ENCODE data around the gene PAM. TPM values are rescaled to one million over a fixed set of nuclear protein-coding genes. Genes with fewer than 3 reads are reported as not detected.
"Not testable (repeated sequence)": the region's sequence is repeated elsewhere in the genome, so short reads cannot be mapped to it uniquely, and the experiment has no call there.

PAM gene
- total RNA-seq, 1 donor from 2014 or later: 227 TPM

DNA sequence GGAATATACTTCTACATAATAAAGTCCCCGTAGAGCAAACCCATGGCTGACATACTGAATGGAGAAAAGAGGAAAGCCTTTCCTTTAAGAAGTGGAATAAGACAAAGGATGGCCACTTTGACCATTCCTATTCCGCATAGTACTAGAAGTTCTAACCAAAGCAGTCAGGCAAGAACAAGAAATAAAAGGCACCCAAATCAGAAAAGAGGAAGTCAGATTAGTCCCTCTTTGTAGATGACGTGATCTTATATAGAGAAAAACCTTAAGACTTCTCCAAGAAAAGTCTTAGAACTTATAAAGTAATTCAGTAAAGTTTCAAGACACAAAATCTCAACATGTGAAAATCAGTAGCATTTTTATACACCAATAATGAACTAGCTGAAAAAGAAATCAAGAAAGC is 231.0 kb downstream of the PAM start:
- DNase-seq: no peak
- H3K27me3 ChIP-seq: no peaks in the 10 kb centered on the region
- no peak overlapping the region for H3K27ac ChIP-seq
- no peak overlapping the region for H3K4me3 ChIP-seq
- no peaks in the 10 kb centered on the region for H3K36me3 ChIP-seq
- no peak for ATAC-seq
- TF ChIP-seq, protein P1, sequence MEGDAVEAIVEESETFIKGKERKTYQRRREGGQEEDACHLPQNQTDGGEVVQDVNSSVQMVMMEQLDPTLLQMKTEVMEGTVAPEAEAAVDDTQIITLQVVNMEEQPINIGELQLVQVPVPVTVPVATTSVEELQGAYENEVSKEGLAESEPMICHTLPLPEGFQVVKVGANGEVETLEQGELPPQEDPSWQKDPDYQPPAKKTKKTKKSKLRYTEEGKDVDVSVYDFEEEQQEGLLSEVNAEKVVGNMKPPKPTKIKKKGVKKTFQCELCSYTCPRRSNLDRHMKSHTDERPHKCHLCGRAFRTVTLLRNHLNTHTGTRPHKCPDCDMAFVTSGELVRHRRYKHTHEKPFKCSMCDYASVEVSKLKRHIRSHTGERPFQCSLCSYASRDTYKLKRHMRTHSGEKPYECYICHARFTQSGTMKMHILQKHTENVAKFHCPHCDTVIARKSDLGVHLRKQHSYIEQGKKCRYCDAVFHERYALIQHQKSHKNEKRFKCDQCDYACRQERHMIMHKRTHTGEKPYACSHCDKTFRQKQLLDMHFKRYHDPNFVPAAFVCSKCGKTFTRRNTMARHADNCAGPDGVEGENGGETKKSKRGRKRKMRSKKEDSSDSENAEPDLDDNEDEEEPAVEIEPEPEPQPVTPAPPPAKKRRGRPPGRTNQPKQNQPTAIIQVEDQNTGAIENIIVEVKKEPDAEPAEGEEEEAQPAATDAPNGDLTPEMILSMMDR (IDR thresholded peaks at IDR 0.05): no peak
- no peaks in the 10 kb centered on the region for H3K4me1 ChIP-seq
- no peaks in the 10 kb centered on the region for H3K9me3 ChIP-seq
- intact Hi-C loops (cut with DNase I): no loop called here

DNA sequence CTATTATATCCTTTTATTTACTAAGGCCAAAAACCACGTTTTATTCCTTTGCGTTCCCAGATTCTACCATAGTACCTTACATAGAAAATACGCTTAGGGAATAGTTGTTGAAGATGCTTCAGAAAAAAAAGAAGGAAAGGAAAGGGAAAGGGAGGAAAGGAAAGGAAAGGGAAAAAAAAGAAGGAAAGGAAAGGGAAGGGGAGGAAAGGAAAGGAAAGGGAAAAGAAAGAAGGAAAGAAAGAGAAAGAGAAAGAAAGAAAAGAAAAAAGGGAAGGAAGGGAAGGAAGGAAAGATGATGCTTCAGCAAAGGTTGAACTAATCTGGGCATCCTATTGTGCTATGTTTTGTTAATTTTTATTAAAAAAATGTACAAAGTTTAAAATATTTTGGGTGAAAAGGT is 233.4 kb downstream of the PAM start:
- no peaks in the 10 kb centered on the region for H3K9me3 ChIP-seq
- no peak for ATAC-seq
- H3K4me1 ChIP-seq: no peaks in the 10 kb centered on the region
- no peak for DNase-seq
- no peak overlapping the region for H3K27ac ChIP-seq
- TF ChIP-seq, protein P1 (IDR thresholded peaks at IDR 0.05): no peak
- no peaks in the 10 kb centered on the region for H3K27me3 ChIP-seq
- intact Hi-C loops (cut with DNase I): no loop called here
- H3K36me3 ChIP-seq: no peaks in the 10 kb centered on the region
- H3K4me3 ChIP-seq: no peak overlapping the region

DNA sequence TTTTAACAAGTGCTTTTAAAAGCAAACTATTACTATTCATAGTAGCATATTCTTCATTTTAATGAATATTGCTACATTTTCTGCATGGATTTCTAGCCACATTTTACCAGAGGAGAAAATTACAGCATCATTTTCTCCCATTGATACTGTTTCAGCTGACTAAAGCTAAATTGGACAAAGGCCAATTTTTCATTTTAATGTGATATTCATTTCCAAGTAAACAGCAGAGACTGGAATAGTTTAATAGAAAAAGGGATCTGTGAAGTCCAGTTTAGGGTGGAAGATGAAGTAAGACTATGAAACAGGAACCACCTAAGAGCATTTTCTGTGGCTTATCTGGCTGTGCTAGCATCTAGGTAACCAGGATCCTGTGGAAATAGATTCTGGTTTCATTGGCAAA is 236.7 kb downstream of the PAM start:
- H3K27ac ChIP-seq: no peak overlapping the region
- intact Hi-C loops (cut with DNase I): no loop called here
- H3K4me1 ChIP-seq: no peaks in the 10 kb centered on the region
- no peaks in the 10 kb centered on the region for H3K27me3 ChIP-seq
- no peaks in the 10 kb centered on the region for H3K9me3 ChIP-seq
- no peaks in the 10 kb centered on the region for H3K36me3 ChIP-seq
- ATAC-seq (no peak), DNase-seq (no peak)
- TF ChIP-seq, protein P1 (IDR thresholded peaks at IDR 0.05): no peak
- no peak overlapping the region for H3K4me3 ChIP-seq

DNA sequence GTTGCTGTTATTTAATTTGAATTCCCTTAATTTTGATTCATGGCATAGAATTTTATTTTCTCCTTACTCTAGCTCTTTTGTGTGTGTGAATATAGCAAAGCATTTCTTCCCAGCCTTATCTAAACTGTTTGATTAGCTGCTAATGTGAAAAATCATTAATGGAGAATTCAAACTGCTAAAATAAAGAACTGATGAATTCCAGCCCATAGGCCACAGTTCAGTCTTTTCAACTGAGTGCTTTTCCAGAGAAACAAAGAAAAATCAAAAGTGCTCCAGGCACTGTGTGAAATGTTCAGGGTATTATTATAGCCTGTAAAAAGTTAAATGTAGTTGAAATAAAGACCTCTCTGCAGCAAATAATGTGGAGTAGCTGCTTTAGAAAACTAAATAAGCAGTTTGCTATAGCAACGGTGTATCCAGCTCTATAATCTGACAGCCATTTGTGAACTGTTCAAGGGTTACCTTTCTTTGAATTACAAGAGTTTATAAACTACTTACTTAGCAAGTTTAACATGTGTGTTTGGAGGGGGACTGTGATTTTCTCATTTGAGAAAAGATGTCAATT is 241.0 kb downstream of the PAM start:
- Histone ChIP-seq H3K9me3 (no peaks in the 10 kb centered on the region), H3K4me3 (no peak overlapping the region), H3K27ac (no peak overlapping the region), H3K27me3 (no peaks in the 10 kb centered on the region), H3K4me1 (no peaks in the 10 kb centered on the region), H3K36me3 (no peaks in the 10 kb centered on the region)
- no peak for ATAC-seq
- intact Hi-C loops (cut with DNase I): no loop called here
- DNase-seq: no peak
- TF ChIP-seq, protein P1 (IDR thresholded peaks at IDR 0.05): no peak

DNA sequence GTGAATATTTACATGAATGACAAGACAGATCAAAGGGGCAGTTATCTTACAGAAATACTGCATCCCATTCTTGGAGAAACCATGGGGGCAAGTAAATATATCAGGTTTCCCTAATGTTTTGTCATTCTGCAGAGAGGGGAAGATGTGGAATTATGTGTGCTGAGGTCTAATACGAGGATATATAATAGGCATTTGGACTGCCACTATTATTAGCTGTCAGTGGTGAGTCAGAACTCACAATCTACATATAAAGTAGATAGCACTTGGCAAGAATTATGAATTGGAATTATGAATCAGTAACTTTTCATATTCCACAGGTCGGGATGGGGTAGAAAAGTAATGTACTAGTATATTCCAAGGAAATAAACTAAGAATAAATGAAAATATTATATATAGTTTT is 243.1 kb downstream of the PAM start:
- H3K4me1 ChIP-seq: no peaks in the 10 kb centered on the region
- H3K9me3 ChIP-seq: no peaks in the 10 kb centered on the region
- H3K36me3 ChIP-seq: no peaks in the 10 kb centered on the region
- no peaks in the 10 kb centered on the region for H3K27me3 ChIP-seq
- no peak overlapping the region for H3K27ac ChIP-seq
- H3K4me3 ChIP-seq: no peak overlapping the region
- DNase-seq (no peak), ATAC-seq (no peak)
- intact Hi-C loops (cut with DNase I): no loop called here
- TF ChIP-seq, protein P1 (IDR thresholded peaks at IDR 0.05): no peak

DNA sequence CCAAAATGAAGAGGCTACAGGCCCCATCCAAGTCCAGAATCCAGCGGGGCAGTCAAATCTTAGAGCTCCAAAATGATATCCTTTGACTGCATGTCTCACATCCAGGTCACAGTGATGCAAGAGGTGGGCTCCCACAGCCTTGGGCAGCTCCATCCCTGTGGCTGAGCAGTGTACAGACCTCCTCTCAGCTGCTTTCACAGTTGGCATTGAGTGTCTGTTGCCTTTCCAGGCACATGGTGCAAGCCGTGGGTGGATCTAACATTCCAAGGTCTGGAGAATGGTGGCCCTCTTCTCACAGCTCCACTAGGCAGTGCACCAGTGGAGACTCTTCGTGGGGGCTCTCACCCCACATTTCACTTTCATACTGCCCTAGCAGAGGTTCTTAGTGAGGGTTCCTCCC is 244.1 kb downstream of the PAM start:
- Histone ChIP-seq H3K9me3 (no peaks in the 10 kb centered on the region), H3K4me1 (no peaks in the 10 kb centered on the region), H3K27ac (no peak overlapping the region), H3K27me3 (no peaks in the 10 kb centered on the region), H3K36me3 (no peaks in the 10 kb centered on the region), H3K4me3 (no peak overlapping the region)
- ATAC-seq (no peak), DNase-seq (no peak)
- TF ChIP-seq, protein P1 (IDR thresholded peaks at IDR 0.05): no peak
- intact Hi-C loops (cut with DNase I): no loop called here

DNA sequence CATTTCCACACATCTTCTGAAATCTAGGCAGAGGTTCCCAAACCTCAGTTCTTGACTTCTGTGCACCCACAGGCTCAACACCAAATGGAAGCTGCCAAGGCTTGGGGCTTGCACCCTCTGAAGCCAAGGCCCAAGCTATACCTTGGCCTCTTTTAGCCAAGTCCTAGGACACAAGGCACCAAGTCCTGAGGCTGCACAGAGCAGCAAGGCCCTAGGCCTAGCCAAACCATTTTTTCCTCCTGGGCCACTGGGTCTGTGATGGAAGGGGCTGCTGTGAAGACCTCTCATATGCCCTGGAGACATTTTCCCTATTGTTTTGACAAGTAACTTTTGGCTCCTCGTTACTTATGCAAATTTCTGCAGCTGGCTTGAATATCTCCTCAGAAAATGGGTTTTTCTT is 244.5 kb downstream of the PAM start:
- DNase-seq; H3K4me1 ChIP-seq; intact Hi-C loops (cut with DNase I); H3K4me3 ChIP-seq; H3K9me3 ChIP-seq; H3K36me3 ChIP-seq; H3K27me3 ChIP-seq; H3K27ac ChIP-seq; ATAC-seq: not testable (repeated sequence)

Measured in upper lobe of right lung (tissue), 1 donor.